Lung microvascular endothelial cell (primary cell): ENCODE results near the gene FGR. TPM values are rescaled to one million over a fixed set of nuclear protein-coding genes. Genes with fewer than 3 reads are reported as not detected.
"Not testable (repeated sequence)": the region's sequence is repeated elsewhere in the genome, so short reads cannot be mapped to it uniquely, and the experiment has no call there.

ENCODE experiments used
- DNase-seq, 2 donors: peaks; one replicate each; pipeline versions ENCODE4 v3.0.0 to v3.0.0-alpha.2; 2010; ENCODE audit warnings: low read depth in 2 of 2
- total RNA-seq: library from RNA; depleted of rRNA; stranded (reverse); fragments of >200 nt; gene quantifications from 2 replicates; pipeline ENCODE4 v1.2.1, GENCODE V29; 2014

FGR gene
- under 0.01 and 0.20 TPM in 2 replicates for total RNA-seq

- no peak for DNase-seq
Measured at GRCh38 chr1:27634985-27635367, at the start of gene FGR. FGR (minus strand) TSS chr1:27635185; CDS start chr1:27623916, 11,269 bp downstream.

- no peak for DNase-seq
Measured at GRCh38 chr1:27684176-27684575, 49.2 kb upstream of the FGR start.

GRCh38 chr1:27682351-27682944 is 47.5 kb upstream of the FGR start:
- DNase-seq = no peak

GRCh38 chr1:27681580-27681979 is 46.6 kb upstream of the FGR start:
- DNase-seq = not testable (repeated sequence)

- DNase-seq = not testable (repeated sequence)
Measured at GRCh38 chr1:27680225-27680791, 45.3 kb upstream of the FGR start.

GRCh38 chr1:27678747-27679146 is 43.8 kb upstream of the FGR start:
- no peak for DNase-seq

- no peak for DNase-seq
Measured at GRCh38 chr1:27676410-27676809, 41.4 kb upstream of the FGR start.

GRCh38 chr1:27672750-27673112 is 37.7 kb upstream of the FGR start:
- no peak for DNase-seq

- peak; percentile 96 to 97 for DNase-seq
Measured at GRCh38 chr1:27671964-27672749, 37.2 kb upstream of the FGR start, which contains the start of gene IFI6. IFI6 (minus strand) TSS chr1:27672192; CDS start chr1:27669314, 2,878 bp downstream.

- no peak for DNase-seq
Measured at GRCh38 chr1:27669876-27670275, 34.9 kb upstream of the FGR start.

- DNase-seq = peak; percentile 61 to 71
Measured at GRCh38 chr1:27668808-27669723, 34.1 kb upstream of the FGR start.

GRCh38 chr1:27668121-27668807 is 33.3 kb upstream of the FGR start:
- no peak for DNase-seq

GRCh38 chr1:27666791-27667254 is 31.8 kb upstream of the FGR start:
- DNase-seq = no peak

- DNase-seq = no peak
Measured at GRCh38 chr1:27666294-27666693, 31.3 kb upstream of the FGR start.

- DNase-seq = no peak
Measured at GRCh38 chr1:27665016-27665651, 30.1 kb upstream of the FGR start.

GRCh38 chr1:27664291-27664690 is 29.3 kb upstream of the FGR start:
- no peak for DNase-seq

- peak; percentile 77 to 85 for DNase-seq
Measured at GRCh38 chr1:27662707-27663393, 27.9 kb upstream of the FGR start.

- no peak for DNase-seq
Measured at GRCh38 chr1:27662261-27662660, 27.3 kb upstream of the FGR start.

- no peak for DNase-seq
Measured at GRCh38 chr1:27661412-27662075, 26.6 kb upstream of the FGR start.
